MM.1S (cell line): ENCODE measurements around the gene SRRD.

ENCODE experiments used
- DNase-seq: peaks from one replicate; pipeline ENCODE4 v3.0.0-alpha.2; 2015
- H2AFZ ChIP-seq: fragments of 300-600 bp; sonication (generic); 2 replicates; pipeline ENCODE4 v1.6.0; 2016; ENCODE audit warnings: antibody characterized with exemption, low read length
- H3F3A ChIP-seq: fragments of 300-600 bp; sonication (generic); 2 replicates; pipeline ENCODE4 v1.6.1; 2016; ENCODE audit warnings: mild to moderate bottlenecking, antibody characterized with exemption, low read length, moderate library complexity, mixed read lengths; ENCODE audit not compliant: insufficient read depth
- H3K27ac ChIP-seq: fragments of 300-600 bp; sonication (generic); 2 replicates; pipeline ENCODE4 v1.5.1; 2016; ENCODE audit warnings: mild to moderate bottlenecking, low read length
- H3K27me3 ChIP-seq: fragments of 300-600 bp; sonication (generic); replicated peaks from 2 replicates; pipeline ENCODE4 v1.6.0; 2016; ENCODE audit warnings: low read length; ENCODE audit not compliant: insufficient read depth
- H3K36me3 ChIP-seq: fragments of 300-600 bp; sonication (generic); replicated peaks from 2 replicates; pipeline ENCODE4 v1.6.1; 2016; ENCODE audit warnings: mild to moderate bottlenecking, low read length, mixed read lengths; ENCODE audit not compliant: insufficient read depth
- H3K4me1 ChIP-seq: fragments of 300-600 bp; sonication (generic); 2 replicates; pipeline ENCODE4 v1.6.1; 2016; ENCODE audit warnings: low read length, mixed read lengths
- H3K4me2 ChIP-seq: fragments of 300-600 bp; sonication (generic); 2 replicates; pipeline ENCODE4 v1.6.0; 2016; ENCODE audit warnings: low read depth, low read length
- H3K4me3 ChIP-seq: fragments of 300-600 bp; sonication (generic); 2 replicates; pipeline ENCODE4 v1.5.1; 2016; ENCODE audit warnings: low read length, mixed read lengths
- H3K79me2 ChIP-seq: fragments of 300-600 bp; sonication (generic); 2 replicates; pipeline ENCODE4 v1.6.1; 2016; ENCODE audit warnings: mixed run types, low read length, mixed read lengths
- H3K9ac ChIP-seq: fragments of 300-600 bp; sonication (generic); 2 replicates; pipeline ENCODE4 v1.6.1; 2016; ENCODE audit warnings: low read length, mixed read lengths
- H3K9me2 ChIP-seq: fragments of 300-600 bp; sonication (generic); replicated peaks from 2 replicates; pipeline ENCODE4 v1.6.1; 2016; ENCODE audit warnings: mild to moderate bottlenecking, low read length, mixed read lengths; ENCODE audit not compliant: insufficient read depth
- H3K9me3 ChIP-seq: fragments of 300-600 bp; sonication (generic); replicated peaks from 2 replicates; pipeline ENCODE4 v1.6.1; 2016; ENCODE audit warnings: mild to moderate bottlenecking, low read length, mixed read lengths; ENCODE audit not compliant: insufficient read depth
- H4K20me1 ChIP-seq: fragments of 300-600 bp; sonication (generic); 2 replicates; pipeline ENCODE4 v1.6.1; 2016; ENCODE audit warnings: mild to moderate bottlenecking, low read length, moderate library complexity, mixed read lengths; ENCODE audit not compliant: insufficient read depth
- CTCF ChIP-seq: fragments of 300-600 bp; sonication (generic); IDR thresholded peaks from 2 replicates; pipeline ENCODE4 v1.5.1; 2016; ENCODE audit warnings: antibody characterized with exemption, low read length, mixed read lengths
- EZH2 ChIP-seq: fragments of 300-600 bp; sonication (generic); optimal IDR thresholded peaks from 2 replicates; pipeline ENCODE3; 2017; ENCODE audit warnings: low read depth, mild to moderate bottlenecking, antibody characterized with exemption, low read length, mixed read lengths
- EZH2phosphoT487 ChIP-seq: fragments of 300-600 bp; sonication (generic); IDR thresholded peaks from 2 replicates; pipeline ENCODE4 v1.6.1; 2018; ENCODE audit warnings: antibody characterized with exemption, low read length

Gene SRRD

GRCh38 chr22:26448941-26449340 is 34.7 kb upstream of the SRRD start:
- Histone ChIP-seq H3K9me3 (no peaks in the 10 kb centered on the region), H3K4me2 (no peak overlapping the region), H3F3A (no peaks in the 10 kb centered on the region), H3K9me2 (no peaks in the 10 kb centered on the region), H3K27me3 (no peaks in the 10 kb centered on the region), H3K4me3 (no peak overlapping the region), H3K79me2 (no peaks in the 10 kb centered on the region), H4K20me1 (no peaks in the 10 kb centered on the region), H3K4me1 (no peaks in the 10 kb centered on the region), H3K9ac (no peak overlapping the region), H2AFZ (no peak overlapping the region), H3K27ac (no peak overlapping the region), H3K36me3 (no peaks in the 10 kb centered on the region)
- no peak for DNase-seq
- TF ChIP-seq EZH2phosphoT487 (no peak), CTCF (no peak), EZH2 (no peak)

DNA sequence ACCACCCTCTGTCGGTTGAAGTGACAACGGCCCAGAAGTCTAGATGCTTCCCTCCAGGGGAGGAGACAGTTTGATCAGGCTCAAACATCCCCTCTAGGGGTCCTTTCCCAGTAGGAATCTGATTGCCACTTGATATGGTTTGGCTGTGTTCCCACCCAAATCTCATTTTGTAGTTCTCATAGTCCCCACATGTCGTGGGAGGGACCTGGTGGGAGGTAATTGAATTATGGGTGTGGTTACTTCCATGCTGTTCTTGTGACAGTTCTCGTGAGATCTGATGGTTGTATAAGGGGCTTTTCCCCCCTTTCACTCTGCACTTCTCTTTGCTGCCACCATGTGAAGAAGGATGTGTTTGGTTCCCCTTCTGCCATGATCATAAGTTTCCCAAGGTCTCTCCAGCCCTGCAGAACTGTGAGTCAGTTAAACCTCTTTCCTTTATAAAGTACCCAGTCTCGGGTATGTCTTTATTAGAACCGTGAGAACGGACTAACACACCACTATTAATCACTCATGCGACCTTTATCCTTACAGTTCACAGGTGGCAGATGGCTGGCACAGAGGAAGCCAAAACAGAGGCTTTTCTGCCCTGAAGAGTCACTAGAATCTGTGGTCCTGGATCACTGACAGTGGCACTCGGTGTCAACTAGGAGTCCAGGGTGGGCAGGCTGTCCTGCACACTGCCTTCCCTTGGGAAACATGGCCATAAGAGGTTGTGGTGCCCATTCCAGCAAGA is 33.1 kb upstream of the SRRD start:
- Histone ChIP-seq H3K4me2 (no peak overlapping the region), H3K36me3 (no peaks in the 10 kb centered on the region), H3K9ac (no peak overlapping the region), H3K4me1 (no peaks in the 10 kb centered on the region), H3K27ac (no peak overlapping the region), H3K27me3 (no peaks in the 10 kb centered on the region), H4K20me1 (no peaks in the 10 kb centered on the region), H2AFZ (no peak overlapping the region), H3K9me2 (no peaks in the 10 kb centered on the region), H3K4me3 (no peak overlapping the region), H3F3A (no peaks in the 10 kb centered on the region), H3K79me2 (no peaks in the 10 kb centered on the region), H3K9me3 (no peaks in the 10 kb centered on the region)
- no peak for TF ChIP-seq EZH2phosphoT487
- TF ChIP-seq CTCF = no peak
- no peak for TF ChIP-seq EZH2
- no peak for DNase-seq

DNA sequence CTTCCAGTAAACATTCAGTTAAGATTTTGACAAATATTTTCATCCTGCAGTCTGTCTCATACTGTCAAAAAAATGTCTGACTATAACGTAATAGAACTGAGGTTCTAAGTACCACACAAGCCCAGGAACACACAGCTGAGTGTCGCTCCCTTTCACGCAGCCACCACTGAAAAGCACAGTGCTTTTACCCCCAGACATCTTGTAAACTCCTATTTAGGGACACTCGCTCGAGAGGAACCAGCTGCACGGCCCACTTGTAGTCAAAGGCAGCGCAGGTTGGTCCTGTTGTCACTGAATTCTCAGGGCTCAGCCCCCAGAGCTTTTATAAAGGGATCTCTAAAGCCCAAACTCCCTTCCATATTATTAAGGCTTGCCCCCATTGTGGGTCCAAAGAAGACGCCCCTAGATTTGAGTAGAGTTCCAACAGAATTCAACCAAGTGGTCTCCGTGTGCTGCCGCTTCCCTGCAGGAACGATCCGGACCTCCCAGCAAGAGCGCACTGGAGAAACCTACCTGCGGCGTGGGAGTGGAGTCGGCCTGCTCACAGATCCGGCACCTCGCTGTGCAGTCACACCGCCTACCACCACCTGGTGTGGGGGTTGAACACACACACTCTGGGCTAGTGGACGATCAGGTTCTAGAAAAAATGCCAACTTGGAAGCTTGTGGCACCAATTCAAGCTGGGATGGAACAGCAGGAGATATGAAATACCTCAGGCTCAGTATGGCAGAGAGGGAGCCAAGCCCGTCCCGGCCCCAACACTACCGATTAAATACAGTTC is 31.3 kb upstream of the SRRD start:
- Histone ChIP-seq H3K4me2 (no peak overlapping the region), H3K79me2 (no peaks in the 10 kb centered on the region), H2AFZ (no peak overlapping the region), H3F3A (no peaks in the 10 kb centered on the region), H3K27me3 (no peaks in the 10 kb centered on the region), H3K9me3 (no peaks in the 10 kb centered on the region), H3K36me3 (no peaks in the 10 kb centered on the region), H4K20me1 (no peaks in the 10 kb centered on the region), H3K4me3 (no peak overlapping the region), H3K9me2 (no peaks in the 10 kb centered on the region), H3K9ac (no peak overlapping the region), H3K4me1 (no peaks in the 10 kb centered on the region), H3K27ac (no peak overlapping the region)
- no peak for DNase-seq
- no peak for TF ChIP-seq EZH2
- no peak for TF ChIP-seq CTCF
- TF ChIP-seq EZH2phosphoT487 = no peak
